HG02763 (cell line): ENCODE data around the gene MPHOSPH6.
"Not testable (repeated sequence)": the region's sequence is repeated elsewhere in the genome, so short reads cannot be mapped to it uniquely, and the experiment has no call there.

Source experiments
- ATAC-seq: cut with Tn5 transposase; IDR thresholded peaks from one replicate; pipeline ENCODE4 v1.9.1; 2021; ENCODE audit warnings: mild to moderate bottlenecking, moderate library complexity; ENCODE audit not compliant: unreplicated experiment

The MPHOSPH6 gene

GRCh38 chr16:82176204-82176603, 6.2 kb upstream of the MPHOSPH6 start:
- no peak for ATAC-seq

- ATAC-seq, result no peak
These were observed 5.6 kb upstream of the MPHOSPH6 start for GRCh38 chr16:82175627-82176026.

GRCh38 chr16:82167670-82168069, 2.4 kb downstream of the MPHOSPH6 start:
- ATAC-seq, result no peak

GRCh38 chr16:82160226-82160625, 9.8 kb downstream of the MPHOSPH6 start:
- ATAC-seq, result no peak

- no peak for ATAC-seq
These were observed 12.2 kb downstream of the MPHOSPH6 start for GRCh38 chr16:82157836-82158235.

GRCh38 chr16:82157534-82157812, 12.6 kb downstream of the MPHOSPH6 start:
- no peak for ATAC-seq

- no peak for ATAC-seq
These were observed 13.1 kb downstream of the MPHOSPH6 start for GRCh38 chr16:82156761-82157533.

- ATAC-seq, result no peak
These were observed 17.3 kb downstream of the MPHOSPH6 start for GRCh38 chr16:82152641-82153112.

- ATAC-seq, result no peak
These were observed 17.8 kb downstream of the MPHOSPH6 start for GRCh38 chr16:82152196-82152595.

GRCh38 chr16:82150549-82150948, 19.5 kb downstream of the MPHOSPH6 start:
- ATAC-seq, result no peak

GRCh38 chr16:82149536-82149935, 20.5 kb downstream of the MPHOSPH6 start:
- ATAC-seq, result no peak

- no peak for ATAC-seq
These were observed 22.5 kb downstream of the MPHOSPH6 start for GRCh38 chr16:82147546-82147945.

- no peak for ATAC-seq
These were observed 23.1 kb downstream of the MPHOSPH6 start for GRCh38 chr16:82146957-82147356.

GRCh38 chr16:82146556-82146955, 23.5 kb downstream of the MPHOSPH6 start:
- no peak for ATAC-seq

GRCh38 chr16:82139286-82139571, 30.8 kb downstream of the MPHOSPH6 start:
- not testable (repeated sequence) for ATAC-seq

GRCh38 chr16:82138478-82139285, 31.3 kb downstream of the MPHOSPH6 start:
- ATAC-seq, result no peak

GRCh38 chr16:82137822-82138167, 32.2 kb downstream of the MPHOSPH6 start:
- no peak for ATAC-seq

GRCh38 chr16:82136956-82137821, 32.8 kb downstream of the MPHOSPH6 start:
- no peak for ATAC-seq

GRCh38 chr16:82135844-82136243, 34.2 kb downstream of the MPHOSPH6 start:
- ATAC-seq, result no peak

GRCh38 chr16:82134846-82135245, 35.2 kb downstream of the MPHOSPH6 start:
- no peak for ATAC-seq

- ATAC-seq, result no peak
These were observed 36.2 kb downstream of the MPHOSPH6 start for GRCh38 chr16:82133798-82134197.

- no peak for ATAC-seq
These were observed 40.1 kb downstream of the MPHOSPH6 start for GRCh38 chr16:82129881-82130280.
